Vagina (tissue), 2 donors: ENCODE data around the gene ROPN1L.

Experiments used
- POLR2A ChIP-seq, 2 donors: fragments of 450-650 bp; IDR thresholded peaks; one replicate each; pipeline ENCODE4 v1.6.1; 2017; ENCODE audit warnings: antibody characterized with exemption in 2 of 2, mild to moderate bottlenecking in 2 of 2, moderate library complexity in 2 of 2
- TF ChIP-seq, protein P1 (sequence below), 3 experiments: fragments of 450-650 bp in 2 of 3; fragments of 200-600 bp in 1 of 3; sonication (generic) in 1 of 3; IDR thresholded peaks; one replicate each; pipeline ENCODE4 v1.5.1; 2017 to 2019; ENCODE audit warnings: antibody characterized with exemption in 3 of 3, mild to moderate bottlenecking in 2 of 3, moderate library complexity in 2 of 3

GRCh38 chr5:10477943-10478342, 36.3 kb downstream of the ROPN1L start:
- no peak for TF ChIP-seq POLR2A (IDR thresholded peaks at IDR 0.05)
- TF ChIP-seq, protein P1, sequence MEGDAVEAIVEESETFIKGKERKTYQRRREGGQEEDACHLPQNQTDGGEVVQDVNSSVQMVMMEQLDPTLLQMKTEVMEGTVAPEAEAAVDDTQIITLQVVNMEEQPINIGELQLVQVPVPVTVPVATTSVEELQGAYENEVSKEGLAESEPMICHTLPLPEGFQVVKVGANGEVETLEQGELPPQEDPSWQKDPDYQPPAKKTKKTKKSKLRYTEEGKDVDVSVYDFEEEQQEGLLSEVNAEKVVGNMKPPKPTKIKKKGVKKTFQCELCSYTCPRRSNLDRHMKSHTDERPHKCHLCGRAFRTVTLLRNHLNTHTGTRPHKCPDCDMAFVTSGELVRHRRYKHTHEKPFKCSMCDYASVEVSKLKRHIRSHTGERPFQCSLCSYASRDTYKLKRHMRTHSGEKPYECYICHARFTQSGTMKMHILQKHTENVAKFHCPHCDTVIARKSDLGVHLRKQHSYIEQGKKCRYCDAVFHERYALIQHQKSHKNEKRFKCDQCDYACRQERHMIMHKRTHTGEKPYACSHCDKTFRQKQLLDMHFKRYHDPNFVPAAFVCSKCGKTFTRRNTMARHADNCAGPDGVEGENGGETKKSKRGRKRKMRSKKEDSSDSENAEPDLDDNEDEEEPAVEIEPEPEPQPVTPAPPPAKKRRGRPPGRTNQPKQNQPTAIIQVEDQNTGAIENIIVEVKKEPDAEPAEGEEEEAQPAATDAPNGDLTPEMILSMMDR (IDR thresholded peaks at IDR 0.05), result no peak
